Upper lobe of left lung (tissue), 4 donors: ENCODE results near the gene EXD3.

Experiments used
- CTCF ChIP-seq, 6 experiments: fragments of 450-650 bp in 4 of 6; fragments of 200-600 bp in 2 of 6; sonication (generic) in 2 of 6; IDR thresholded peaks; one replicate each; pipeline ENCODE4 v1.5.1; 2016 to 2019; ENCODE audit warnings: antibody characterized with exemption in 6 of 6
- EP300 ChIP-seq, 4 donors: sonication (generic); formaldehyde crosslinking; IDR thresholded peaks; one replicate each; pipeline ENCODE4 v1.5.1; 2017; ENCODE audit warnings: antibody characterized with exemption in 4 of 4, control low read depth in 2 of 4
- POLR2AphosphoS5 ChIP-seq, 2 donors: sonication (generic); formaldehyde crosslinking; IDR thresholded peaks; one replicate each; pipeline ENCODE4 v1.5.1; 2017; ENCODE audit warnings: antibody characterized with exemption in 2 of 2

GRCh38 chr9:137270929-137271695, 151.8 kb downstream of the EXD3 start:
- no peak for TF ChIP-seq CTCF (IDR thresholded peaks at IDR 0.05)
- no peak for TF ChIP-seq EP300 (IDR thresholded peaks at IDR 0.05)
- no peak for TF ChIP-seq POLR2AphosphoS5 (IDR thresholded peaks at IDR 0.05)
